GM21723 (cell line): ENCODE data around the gene KIAA0513.

Experiments
- ATAC-seq: cut with Tn5 transposase; IDR thresholded peaks from one replicate; pipeline ENCODE4 v1.9.1; 2021; ENCODE audit warnings: mild to moderate bottlenecking, moderate library complexity; ENCODE audit not compliant: unreplicated experiment

Gene KIAA0513

GRCh38 chr16:85067426-85067825, 39.8 kb downstream of the KIAA0513 start:
- ATAC-seq, result no peak

GRCh38 chr16:85068746-85069145, 41.2 kb downstream of the KIAA0513 start:
- ATAC-seq, result no peak

GRCh38 chr16:85069171-85069570, 41.6 kb downstream of the KIAA0513 start:
- no peak for ATAC-seq

- no peak for ATAC-seq
These were observed 44.7 kb downstream of the KIAA0513 start for GRCh38 chr16:85072076-85072860.

- no peak for ATAC-seq
These were observed 45.4 kb downstream of the KIAA0513 start for GRCh38 chr16:85072947-85073346.

- no peak for ATAC-seq
These were observed 46.8 kb downstream of the KIAA0513 start for GRCh38 chr16:85074225-85074914.

- ATAC-seq, result no peak
These were observed 47.8 kb downstream of the KIAA0513 start for GRCh38 chr16:85075236-85075924.

- no peak for ATAC-seq
These were observed 49.4 kb downstream of the KIAA0513 start for GRCh38 chr16:85077039-85077438.

- ATAC-seq, result no peak
These were observed 50.1 kb downstream of the KIAA0513 start for GRCh38 chr16:85077576-85078125.

- ATAC-seq, result no peak
These were observed 50.6 kb downstream of the KIAA0513 start for GRCh38 chr16:85078226-85078625.

- no peak for ATAC-seq
These were observed 51.4 kb downstream of the KIAA0513 start for GRCh38 chr16:85078952-85079351.

- ATAC-seq, result no peak
These were observed 52.4 kb downstream of the KIAA0513 start for GRCh38 chr16:85079785-85080570.

GRCh38 chr16:85081038-85081437, 53.4 kb downstream of the KIAA0513 start:
- ATAC-seq, result no peak

GRCh38 chr16:85081765-85082164, 54.2 kb downstream of the KIAA0513 start:
- ATAC-seq, result no peak

- ATAC-seq, result no peak
These were observed 54.8 kb downstream of the KIAA0513 start for GRCh38 chr16:85082173-85083050.

GRCh38 chr16:85083051-85083639, 55.5 kb downstream of the KIAA0513 start:
- ATAC-seq, result no peak

GRCh38 chr16:85084841-85085510, 57.4 kb downstream of the KIAA0513 start:
- no peak for ATAC-seq

GRCh38 chr16:85085721-85086120, 58.1 kb downstream of the KIAA0513 start:
- ATAC-seq, result no peak
